ENCODE data around the gene TCN2.

DNA sequence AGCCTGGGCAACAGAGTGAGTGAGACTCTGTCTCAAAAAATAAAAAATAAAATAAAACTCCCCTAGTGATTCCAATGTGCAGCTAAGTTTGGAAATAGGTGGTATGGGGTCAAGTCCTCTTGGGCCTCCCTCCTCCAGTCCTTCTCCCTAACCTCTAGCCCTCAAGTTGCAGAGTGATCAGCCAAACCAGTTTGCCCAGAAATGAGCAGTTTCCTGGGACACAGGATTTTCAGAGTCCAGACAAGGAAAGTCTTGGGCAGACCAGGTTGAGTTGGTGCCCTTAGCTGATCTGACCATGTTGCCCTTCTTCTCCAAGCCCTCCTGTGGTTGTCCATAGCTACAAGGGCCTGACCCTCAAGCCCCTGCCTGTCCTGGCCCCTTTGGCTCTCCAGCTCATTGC lies 7.9 kb downstream of the TCN2 start:
- TF ChIP-seq CTCF (IDR thresholded peaks at IDR 0.05; ENCODE audit: low read depth, low read length, missing input control) (no peak), TAF1 (conservative IDR thresholded peaks at IDR 0.05) (no peak), GABPA (IDR thresholded peaks at IDR 0.05 in 1 of 2, conservative IDR thresholded peaks at IDR 0.05 in 1 of 2) (no peak), RAD21 (IDR thresholded peaks at IDR 0.05) (no peak), REST (IDR thresholded peaks at IDR 0.05) (no peak), SP1 (IDR thresholded peaks at IDR 0.05) (no peak), YY1 (IDR thresholded peaks at IDR 0.05) (no peak), NR2F2 (IDR thresholded peaks at IDR 0.05) (no peak), JUND (IDR thresholded peaks at IDR 0.05) (no peak), EGR1 (IDR thresholded peaks at IDR 0.05; ENCODE audit: low read depth in 2 of 2) (no peak), RXRA (IDR thresholded peaks at IDR 0.05) (no peak)
- TF ChIP-seq, protein P1, sequence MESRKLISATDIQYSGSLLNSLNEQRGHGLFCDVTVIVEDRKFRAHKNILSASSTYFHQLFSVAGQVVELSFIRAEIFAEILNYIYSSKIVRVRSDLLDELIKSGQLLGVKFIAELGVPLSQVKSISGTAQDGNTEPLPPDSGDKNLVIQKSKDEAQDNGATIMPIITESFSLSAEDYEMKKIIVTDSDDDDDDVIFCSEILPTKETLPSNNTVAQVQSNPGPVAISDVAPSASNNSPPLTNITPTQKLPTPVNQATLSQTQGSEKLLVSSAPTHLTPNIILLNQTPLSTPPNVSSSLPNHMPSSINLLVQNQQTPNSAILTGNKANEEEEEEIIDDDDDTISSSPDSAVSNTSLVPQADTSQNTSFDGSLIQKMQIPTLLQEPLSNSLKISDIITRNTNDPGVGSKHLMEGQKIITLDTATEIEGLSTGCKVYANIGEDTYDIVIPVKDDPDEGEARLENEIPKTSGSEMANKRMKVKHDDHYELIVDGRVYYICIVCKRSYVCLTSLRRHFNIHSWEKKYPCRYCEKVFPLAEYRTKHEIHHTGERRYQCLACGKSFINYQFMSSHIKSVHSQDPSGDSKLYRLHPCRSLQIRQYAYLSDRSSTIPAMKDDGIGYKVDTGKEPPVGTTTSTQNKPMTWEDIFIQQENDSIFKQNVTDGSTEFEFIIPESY (IDR thresholded peaks at IDR 0.05): no peak
- TF ChIP-seq, protein P2, sequence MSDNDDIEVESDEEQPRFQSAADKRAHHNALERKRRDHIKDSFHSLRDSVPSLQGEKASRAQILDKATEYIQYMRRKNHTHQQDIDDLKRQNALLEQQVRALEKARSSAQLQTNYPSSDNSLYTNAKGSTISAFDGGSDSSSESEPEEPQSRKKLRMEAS (IDR thresholded peaks at IDR 0.05): no peak
- TF ChIP-seq, protein P3, sequence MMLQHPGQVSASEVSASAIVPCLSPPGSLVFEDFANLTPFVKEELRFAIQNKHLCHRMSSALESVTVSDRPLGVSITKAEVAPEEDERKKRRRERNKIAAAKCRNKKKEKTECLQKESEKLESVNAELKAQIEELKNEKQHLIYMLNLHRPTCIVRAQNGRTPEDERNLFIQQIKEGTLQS (IDR thresholded peaks at IDR 0.05): no peak

Data from liver (tissue), 3 donors.